HG02588 (cell line): ENCODE data around the gene APBA1.
A peak's percentile ranks its signal among the peaks of the same experiment; 100 is the strongest.
"Not testable (repeated sequence)": the region's sequence is repeated elsewhere in the genome, so short reads cannot be mapped to it uniquely, and the experiment has no call there.

ENCODE experiments used
- ATAC-seq: cut with Tn5 transposase; IDR thresholded peaks from one replicate; pipeline ENCODE4 v1.9.1; 2021; ENCODE audit warnings: mild to moderate bottlenecking, moderate library complexity; ENCODE audit not compliant: unreplicated experiment

APBA1 gene

GRCh38 chr9:69421908-69422801 lies 250.0 kb downstream of the APBA1 start:
- ATAC-seq = peak; percentile 60

- ATAC-seq = no peak
Observed at GRCh38 chr9:69420611-69421270, 251.4 kb downstream of the APBA1 start.

GRCh38 chr9:69412741-69413150 lies 259.4 kb downstream of the APBA1 start:
- ATAC-seq = no peak

GRCh38 chr9:69411931-69412740 lies 260.0 kb downstream of the APBA1 start:
- no peak for ATAC-seq

- ATAC-seq = no peak
Observed at GRCh38 chr9:69411246-69411645, 260.9 kb downstream of the APBA1 start.

GRCh38 chr9:69409936-69410335 lies 262.2 kb downstream of the APBA1 start:
- ATAC-seq = not testable (repeated sequence)

GRCh38 chr9:69400470-69400869 lies 271.7 kb downstream of the APBA1 start:
- no peak for ATAC-seq

- no peak for ATAC-seq
Observed at GRCh38 chr9:69397384-69398214, 274.6 kb downstream of the APBA1 start.

- no peak for ATAC-seq
Observed at GRCh38 chr9:69396759-69397158, 275.4 kb downstream of the APBA1 start.

- no peak for ATAC-seq
Observed at GRCh38 chr9:69395718-69396117, 276.5 kb downstream of the APBA1 start.

- ATAC-seq = no peak
Observed at GRCh38 chr9:69393425-69393824, 278.7 kb downstream of the APBA1 start.

- ATAC-seq = no peak
Observed at GRCh38 chr9:69392826-69393225, 279.3 kb downstream of the APBA1 start.

- ATAC-seq = no peak
Observed at GRCh38 chr9:69391946-69392345, 280.2 kb downstream of the APBA1 start.

GRCh38 chr9:69391487-69391886 lies 280.7 kb downstream of the APBA1 start:
- ATAC-seq = no peak

- ATAC-seq = no peak
Observed at GRCh38 chr9:69389437-69389995, 282.7 kb downstream of the APBA1 start.

- no peak for ATAC-seq
Observed at GRCh38 chr9:69388596-69388995, 283.6 kb downstream of the APBA1 start.

GRCh38 chr9:69386651-69387050 lies 285.5 kb downstream of the APBA1 start:
- no peak for ATAC-seq

GRCh38 chr9:69385581-69386033 lies 286.6 kb downstream of the APBA1 start:
- no peak for ATAC-seq

- no peak for ATAC-seq
Observed at GRCh38 chr9:69382135-69382534, 290.0 kb downstream of the APBA1 start.

- ATAC-seq = no peak
Observed at GRCh38 chr9:69380811-69381210, 291.4 kb downstream of the APBA1 start.
